ENCODE results near the gene NTHL1. TPM values are rescaled to one million over a fixed set of nuclear protein-coding genes. Genes with fewer than 3 reads are reported as not detected.

The NTHL1 gene
- total RNA-seq, 4 donors from 2014 or later, result 3.5 to 13.6 (median 6.4) TPM

DNA sequence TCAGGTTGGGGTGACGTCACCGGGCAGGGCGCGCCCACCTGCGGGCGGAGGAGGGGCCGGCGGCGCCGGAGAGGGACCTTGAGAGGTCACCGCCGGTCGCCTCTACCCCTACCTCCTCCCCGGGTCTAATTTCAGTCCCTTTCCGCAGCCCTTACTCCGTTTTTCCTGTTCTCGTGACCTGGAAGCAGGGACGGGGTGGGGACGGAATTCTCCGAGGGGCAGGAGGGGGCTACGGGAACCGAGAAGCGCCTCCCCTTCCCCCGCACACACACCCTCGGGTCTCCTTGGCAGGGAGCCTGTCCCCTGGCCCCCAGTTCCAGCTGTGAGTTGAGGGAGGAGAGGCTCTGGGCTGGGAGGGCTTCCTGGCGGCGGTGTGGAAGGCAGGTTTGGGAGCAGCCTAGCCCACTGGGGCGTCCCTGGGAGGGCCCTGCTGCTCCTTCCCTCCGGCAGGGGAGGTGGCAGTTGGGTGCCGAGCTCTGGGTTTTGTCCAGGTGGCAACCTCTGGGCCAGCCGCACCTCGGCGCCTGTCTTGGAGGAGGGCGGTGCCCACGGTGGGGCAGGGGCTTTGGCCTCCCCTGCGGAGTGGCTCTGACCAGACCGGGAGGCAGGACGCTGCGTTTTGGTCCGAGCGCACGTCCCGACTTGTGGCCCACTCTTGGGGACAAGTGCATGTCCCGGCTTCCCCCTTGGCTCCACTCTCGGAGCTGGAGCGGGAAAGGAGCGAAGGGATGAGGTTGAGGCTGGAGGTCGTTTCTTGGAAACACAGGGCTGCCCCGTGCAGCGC lies 57.1 kb downstream of the NTHL1 start:
- peaks cover 0 to 18% of the 10 kb centered on the region in 2 donors for H3K36me3 ChIP-seq
- H3K9me3 ChIP-seq, result no peaks in the 10 kb centered on the region
- TF ChIP-seq POLR2A (IDR thresholded peaks at IDR 0.05), result no peak
- TF ChIP-seq, protein P1, sequence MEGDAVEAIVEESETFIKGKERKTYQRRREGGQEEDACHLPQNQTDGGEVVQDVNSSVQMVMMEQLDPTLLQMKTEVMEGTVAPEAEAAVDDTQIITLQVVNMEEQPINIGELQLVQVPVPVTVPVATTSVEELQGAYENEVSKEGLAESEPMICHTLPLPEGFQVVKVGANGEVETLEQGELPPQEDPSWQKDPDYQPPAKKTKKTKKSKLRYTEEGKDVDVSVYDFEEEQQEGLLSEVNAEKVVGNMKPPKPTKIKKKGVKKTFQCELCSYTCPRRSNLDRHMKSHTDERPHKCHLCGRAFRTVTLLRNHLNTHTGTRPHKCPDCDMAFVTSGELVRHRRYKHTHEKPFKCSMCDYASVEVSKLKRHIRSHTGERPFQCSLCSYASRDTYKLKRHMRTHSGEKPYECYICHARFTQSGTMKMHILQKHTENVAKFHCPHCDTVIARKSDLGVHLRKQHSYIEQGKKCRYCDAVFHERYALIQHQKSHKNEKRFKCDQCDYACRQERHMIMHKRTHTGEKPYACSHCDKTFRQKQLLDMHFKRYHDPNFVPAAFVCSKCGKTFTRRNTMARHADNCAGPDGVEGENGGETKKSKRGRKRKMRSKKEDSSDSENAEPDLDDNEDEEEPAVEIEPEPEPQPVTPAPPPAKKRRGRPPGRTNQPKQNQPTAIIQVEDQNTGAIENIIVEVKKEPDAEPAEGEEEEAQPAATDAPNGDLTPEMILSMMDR (IDR thresholded peaks at IDR 0.05 in 4 of 5, conservative IDR thresholded peaks at IDR 0.05 in 1 of 5), result no peak
- ATAC-seq (no peak), DNase-seq (no peak)
- no peak overlapping the region for H3K4me3 ChIP-seq
- peaks cover 30 to 38% (median 34%) of the 10 kb centered on the region in 3 donors for H3K27me3 ChIP-seq
- H3K27ac ChIP-seq, result no peak overlapping the region
- in situ Hi-C loops (cut with MboI; ENCODE audit: low sequenced_read_pairs in 4 of 4) (no loop called here), intact Hi-C loops (cut with DNase I; ENCODE audit: low total_unique reads) (no loop called here)
- peaks cover 7 to 16% of the 10 kb centered on the region in 2 donors for H3K4me1 ChIP-seq

GRCh38 chr16:1990101-1990350 lies 57.6 kb downstream of the NTHL1 start:
- peaks cover 12 to 21% of the 10 kb centered on the region in 2 donors for H3K4me1 ChIP-seq
- no peaks in the 10 kb centered on the region for H3K9me3 ChIP-seq
- in situ Hi-C loops (cut with MboI; ENCODE audit: low sequenced_read_pairs in 4 of 4) (no loop called here), intact Hi-C loops (cut with DNase I; ENCODE audit: low total_unique reads) (no loop called here)
- peaks cover 0 to 20% of the 10 kb centered on the region in 2 donors for H3K36me3 ChIP-seq
- no peak for DNase-seq
- peaks cover 30 to 38% (median 34%) of the 10 kb centered on the region in 3 donors for H3K27me3 ChIP-seq
- TF ChIP-seq POLR2A (IDR thresholded peaks at IDR 0.05), result no peak
- TF ChIP-seq, protein P1 (IDR thresholded peaks at IDR 0.05 in 4 of 5, conservative IDR thresholded peaks at IDR 0.05 in 1 of 5), result no peak
- no peak overlapping the region for H3K27ac ChIP-seq
- no peak for ATAC-seq
- no peak overlapping the region for H3K4me3 ChIP-seq

MicroRNA genes within 50 kb of the gene (microRNA counts, 767-probe panel; counts per million panel counts)
- microRNA hsa-miR-1225-3p, result 356 to 448 counts per million in 2 donors
- microRNA hsa-miR-1225-5p, result 356 to 448 counts per million in 2 donors

Small RNA genes lying within 50 kb of the gene (microRNA-seq; reads per million reads assigned to microRNA genes)
- 1.7 to 2.4 reads per million in 2 donors for gene MIR1225 (ENCODE audit: borderline replicate concordance in 2 of 2)

Other genes starting within 250 kb of the NTHL1 start
- gene HAGH, start 221.0 kb downstream of the NTHL1 start, total RNA-seq, result 100 to 1,000 TPM; 216 to 440 (median 261) TPM
- 10 to 100 TPM; 28.2 to 57.1 (median 49.1) TPM for gene FAHD1, start 220.6 kb downstream of the NTHL1 start, total RNA-seq
- gene MEIOB, start 175.7 kb downstream of the NTHL1 start, total RNA-seq, result not detected
- not detected for gene HS3ST6, start 129.4 kb downstream of the NTHL1 start, total RNA-seq
- 10 to 100 TPM; 16.7 to 40.7 (median 35.2) TPM for gene MSRB1, start 104.6 kb downstream of the NTHL1 start, total RNA-seq
- 100 to 1,000 TPM; 116 to 354 (median 188) TPM for gene RPL3L, start 93.1 kb downstream of the NTHL1 start, total RNA-seq
- gene NDUFB10, start 88.3 kb downstream of the NTHL1 start, total RNA-seq, result 1,000 to 10,000 TPM in 1 of 4 donors, 100 to 1,000 TPM in 3; 530 to 1,014 (median 743) TPM
- 1,000 to 10,000 TPM; 1,162 to 1,876 (median 1,684) TPM for gene RPS2, start 83.0 kb downstream of the NTHL1 start, total RNA-seq
- gene RNF151, start 81.0 kb downstream of the NTHL1 start, total RNA-seq, result not detected
- 10 to 100 TPM; 48.2 to 79.5 (median 71.4) TPM for gene TBL3, start 75.8 kb downstream of the NTHL1 start, total RNA-seq
- gene NOXO1, start 66.4 kb downstream of the NTHL1 start, total RNA-seq, result under 1 TPM in 2 of 4 donors, not detected in 2; 0.33 to 0.46 TPM
- 10 to 100 TPM; 16.3 to 27.0 (median 20.1) TPM for gene GFER, start 63.6 kb downstream of the NTHL1 start, total RNA-seq
- 1 to 10 TPM in 1 of 4 donors, not detected in 3; 2.3 TPM for gene SYNGR3, start 57.9 kb downstream of the NTHL1 start, total RNA-seq
- gene ZNF598, start 38.0 kb downstream of the NTHL1 start, total RNA-seq, result 10 to 100 TPM; 57.0 to 92.2 (median 75.4) TPM
- gene NPW, start 28.0 kb downstream of the NTHL1 start, total RNA-seq, result not detected
- 10 to 100 TPM; 51.6 to 86.9 (median 74.4) TPM for gene NHERF2, start 20.9 kb downstream of the NTHL1 start, total RNA-seq
- gene TSC2, start 151 bp upstream of the NTHL1 start, total RNA-seq, result 10 to 100 TPM; 44.5 to 62.7 (median 53.8) TPM
- gene PKD1, start 88.1 kb upstream of the NTHL1 start, total RNA-seq, result 100 to 1,000 TPM; 168 to 376 (median 339) TPM
- gene RAB26, start 100.8 kb upstream of the NTHL1 start, total RNA-seq, result 1 to 10 TPM in 2 of 4 donors, not detected in 2; 1.3 to 4.2 TPM
- gene TRAF7, start 107.9 kb upstream of the NTHL1 start, total RNA-seq, result 10 to 100 TPM; 39.5 to 71.4 (median 55.9) TPM
- under 1 TPM in 3 of 4 donors, not detected in 1; 0.07 to 0.51 (median 0.10) TPM for gene CASKIN1, start 148.8 kb upstream of the NTHL1 start, total RNA-seq
- gene MLST8, start 157.6 kb upstream of the NTHL1 start, total RNA-seq, result 10 to 100 TPM; 40.3 to 77.0 (median 73.5) TPM
- 1 to 10 TPM in 3 of 4 donors, under 1 TPM in 1; 0.15 to 2.2 (median 1.4) TPM for gene BRICD5, start 163.0 kb upstream of the NTHL1 start, total RNA-seq
- gene PGP, start 167.0 kb upstream of the NTHL1 start, total RNA-seq, result 10 to 100 TPM; 19.6 to 43.1 (median 25.6) TPM
- 10 to 100 TPM; 24.5 to 38.4 (median 27.0) TPM for gene E4F1, start 175.8 kb upstream of the NTHL1 start, total RNA-seq
- 1 to 10 TPM in 1 of 4 donors, under 1 TPM in 1, not detected in 2; 0.69 to 2.1 TPM for gene DNASE1L2, start 188.6 kb upstream of the NTHL1 start, total RNA-seq
- 100 to 1,000 TPM in 1 of 4 donors, 10 to 100 TPM in 3; 74.0 to 137 (median 79.3) TPM for gene ECI1, start 203.8 kb upstream of the NTHL1 start, total RNA-seq
- 100 to 1,000 TPM; 158 to 222 (median 172) TPM for gene RNPS1, start 220.3 kb upstream of the NTHL1 start, total RNA-seq

Data from gastrocnemius medialis (tissue), 4 donors.